Measurements from ENCODE around the gene GALNT8. TPM values are rescaled to one million over a fixed set of nuclear protein-coding genes. Genes with fewer than 3 reads are reported as not detected.

GALNT8 gene
- polyA plus RNA-seq, 1 experiment, result not detected

GRCh38 chr12:4725057-4725456, 4.9 kb downstream of the GALNT8 start:
- Histone ChIP-seq H3K36me3 (ENCODE audit: control insufficient read depth, insufficient read depth, low read length) (no peaks in the 10 kb centered on the region), H3K4me3 (ENCODE audit: low read depth, low read length) (no peak overlapping the region), H3K27me3 (ENCODE audit: control insufficient read depth, insufficient read depth, low read length) (peaks cover 7% of the 10 kb centered on the region)
- ChIA-PET CTCF (no interaction called here), POLR2A (no interaction called here)
- no peak for DNase-seq (ENCODE audit: low read depth)
- TF ChIP-seq CTCF (IDR thresholded peaks at IDR 0.05; ENCODE audit: insufficient read depth, low read depth, low read length), result no peak

- DNase-seq (ENCODE audit: low read depth), result no peak
- Histone ChIP-seq H3K4me3 (ENCODE audit: low read depth, low read length) (no peak overlapping the region), H3K27me3 (ENCODE audit: control insufficient read depth, insufficient read depth, low read length) (no peaks in the 10 kb centered on the region), H3K36me3 (ENCODE audit: control insufficient read depth, insufficient read depth, low read length) (no peaks in the 10 kb centered on the region)
- ChIA-PET CTCF (no interaction called here), POLR2A (no interaction called here)
- TF ChIP-seq CTCF (IDR thresholded peaks at IDR 0.05; ENCODE audit: insufficient read depth, low read depth, low read length), result no peak
These were observed 14.6 kb downstream of the GALNT8 start for GRCh38 chr12:4734625-4735340.

- CTCF ChIA-PET, result no interaction called here
These were observed 15.9 kb downstream of the GALNT8 start for GRCh38 chr12:4736091-4736490.

GRCh38 chr12:4738541-4738940, 18.3 kb downstream of the GALNT8 start:
- no peak for DNase-seq (ENCODE audit: low read depth)
- Histone ChIP-seq H3K27me3 (ENCODE audit: control insufficient read depth, insufficient read depth, low read length) (no peaks in the 10 kb centered on the region), H3K4me3 (ENCODE audit: low read depth, low read length) (no peak overlapping the region), H3K36me3 (ENCODE audit: control insufficient read depth, insufficient read depth, low read length) (no peaks in the 10 kb centered on the region)
- no peak for TF ChIP-seq CTCF (IDR thresholded peaks at IDR 0.05; ENCODE audit: insufficient read depth, low read depth, low read length)
- ChIA-PET CTCF (no interaction called here), POLR2A (no interaction called here)

More at GRCh38 chr12:4736091-4736490, 15.9 kb downstream of the GALNT8 start:
- TF ChIP-seq CTCF (IDR thresholded peaks at IDR 0.05; ENCODE audit: insufficient read depth, low read depth, low read length), result no peak
- DNase-seq (ENCODE audit: low read depth), result no peak
- POLR2A ChIA-PET, result no interaction called here
- Histone ChIP-seq H3K27me3 (ENCODE audit: control insufficient read depth, insufficient read depth, low read length) (no peaks in the 10 kb centered on the region), H3K4me3 (ENCODE audit: low read depth, low read length) (no peak overlapping the region), H3K36me3 (ENCODE audit: control insufficient read depth, insufficient read depth, low read length) (no peaks in the 10 kb centered on the region)

GRCh38 chr12:4742416-4742970, 22.3 kb downstream of the GALNT8 start:
- CTCF ChIA-PET, result interaction anchor here (1.0 to 1.7 kb wide), 4 partner anchors 9 to 70 kb away, joined by 3 to 4 read pairs (median 4); no protein-coding TSS in a partner anchor
- no peak for DNase-seq (ENCODE audit: low read depth)
- POLR2A ChIA-PET, result no interaction called here
- H3K36me3 ChIP-seq (ENCODE audit: control insufficient read depth, insufficient read depth, low read length), result no peaks in the 10 kb centered on the region
- no peak overlapping the region for H3K4me3 ChIP-seq (ENCODE audit: low read depth, low read length)
- TF ChIP-seq CTCF (IDR thresholded peaks at IDR 0.05; ENCODE audit: insufficient read depth, low read depth, low read length), result no peak
- H3K27me3 ChIP-seq (ENCODE audit: control insufficient read depth, insufficient read depth, low read length), result no peaks in the 10 kb centered on the region

Data from BJ (cell line).